A549 (cell line): ENCODE data around the gene ACTR6.

Experiments
- EP300 ChIP-seq, 2 experiments: fragments of >200 bp; sonication (Bioruptor Twin); formaldehyde crosslinking; IDR thresholded peaks; 2 replicates in 1 of 2; 3 replicates in 1 of 2; pipeline ENCODE4 v1.6.1; 2016 to 2017
- HDAC2 ChIP-seq: fragments of 200-600 bp; sonication (generic); IDR thresholded peaks from 2 replicates; pipeline ENCODE4 v1.6.1; 2016
- HOXA7 ChIP-seq: fragments of 250-450 bp; sonication (Bioruptor Pico); IDR thresholded peaks from 2 replicates; pipeline ENCODE4 v1.5.0; 2020; ENCODE audit warnings: mild to moderate bottlenecking, moderate library complexity
- HOXB5 ChIP-seq: fragments of 250-450 bp; sonication (Bioruptor Pico); IDR thresholded peaks from 2 replicates; pipeline ENCODE4 v1.5.0; 2020; ENCODE audit warnings: mild to moderate bottlenecking, moderate library complexity
- JUN ChIP-seq, 2 experiments: fragments of >200 bp; sonication (Bioruptor Twin); formaldehyde crosslinking; IDR thresholded peaks; 2 replicates in 1 of 2; 3 replicates in 1 of 2; pipeline ENCODE4 v1.6.1; 2016 to 2017
- KDM5A ChIP-seq: fragments of 200-600 bp; sonication (generic); IDR thresholded peaks from 2 replicates; pipeline ENCODE4 v1.6.1; 2016; ENCODE audit warnings: antibody characterized with exemption, mild to moderate bottlenecking
- MAFK ChIP-seq: fragments of 450-650 bp; IDR thresholded peaks from 2 replicates; pipeline ENCODE4 v1.6.1; 2014; ENCODE audit not compliant: partially characterized antibody
- MYC ChIP-seq: IDR thresholded peaks from 2 replicates; pipeline ENCODE4 v1.6.1; 2012; ENCODE audit warnings: mild to moderate bottlenecking, inconsistent platforms, low read length, improper control_type of control experiment, borderline replicate concordance
- NR3C1 ChIP-seq: fragments of >200 bp; sonication (Bioruptor Twin); formaldehyde crosslinking; IDR thresholded peaks from 3 replicates; pipeline ENCODE4 v1.6.1; 2017
- POLR2A ChIP-seq: IDR thresholded peaks from 2 replicates; pipeline ENCODE4 v1.6.1; 2012; ENCODE audit warnings: mild to moderate bottlenecking, low read length
- RAD21 ChIP-seq, 2 experiments: fragments of >200 bp in 1 of 2; sonication (Bioruptor Twin) in 1 of 2; formaldehyde crosslinking in 1 of 2; IDR thresholded peaks in 1 of 2; conservative IDR thresholded peaks in 1 of 2; 2 replicates in 1 of 2; 3 replicates in 1 of 2; pipeline ENCODE4 v1.6.1; 2012 to 2018; ENCODE audit warnings: inconsistent platforms in 1 of 2
- RCOR1 ChIP-seq: fragments of 150-350 bp; IDR thresholded peaks from 2 replicates; pipeline ENCODE4 v1.6.1; 2014; ENCODE audit warnings: antibody characterized with exemption, low read length, low read depth
- RNF2 ChIP-seq: fragments of 200-600 bp; sonication (generic); IDR thresholded peaks from 2 replicates; pipeline ENCODE4 v1.6.1; 2016; ENCODE audit warnings: low read depth, mild to moderate bottlenecking, antibody characterized with exemption, moderate library complexity, borderline replicate concordance
- TF ChIP-seq, protein P1 (sequence below): fragments of >200 bp; sonication (Bioruptor Twin); formaldehyde crosslinking; IDR thresholded peaks from 3 replicates; pipeline ENCODE4 v1.5.1; 2016

DNA sequence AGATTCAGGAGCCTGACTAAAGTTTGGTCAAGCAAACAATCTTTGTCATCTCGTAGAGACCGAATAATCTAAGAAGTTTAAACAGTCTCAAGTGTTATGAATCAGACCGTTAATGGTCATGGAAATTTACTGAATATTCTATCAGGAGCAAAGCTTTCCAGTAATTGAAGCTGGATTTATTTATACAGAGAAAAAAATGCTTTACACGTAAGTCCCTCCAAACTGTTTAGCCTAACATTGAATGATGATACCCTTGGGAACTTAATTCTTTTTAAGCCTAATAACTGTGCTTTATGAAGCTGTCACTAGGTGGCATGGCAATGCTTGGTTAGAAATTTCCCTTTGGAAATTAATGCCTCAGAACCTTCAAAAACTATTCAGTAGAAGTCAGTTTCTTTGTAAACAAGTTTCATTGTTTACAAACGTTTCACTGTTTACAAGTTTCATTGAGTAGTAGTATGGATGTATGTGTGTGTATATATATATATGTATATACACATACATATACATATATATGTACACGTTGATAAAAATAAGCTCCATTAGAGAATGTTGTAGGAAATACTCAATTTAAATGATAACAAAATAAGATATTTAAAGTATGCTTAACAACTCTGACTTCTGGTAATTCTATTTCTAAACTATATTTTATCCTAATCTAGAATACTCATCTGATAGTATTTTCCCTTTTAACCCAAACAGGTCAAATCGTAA, 34.1 kb downstream of the ACTR6 start:
- TF ChIP-seq HDAC2 (no peak), JUN (IDR thresholded peaks at IDR 0.05) (no peak), EP300 (IDR thresholded peaks at IDR 0.05) (no peak), RCOR1 (no peak), POLR2A (no peak), NR3C1 (no peak), MAFK (no peak), KDM5A (no peak), RAD21 (conservative IDR thresholded peaks at IDR 0.05 in 1 of 2, IDR thresholded peaks at IDR 0.05 in 1 of 2) (peak; percentile 82 to 92), RNF2 (no peak), MYC (no peak), HOXB5 (CRISPR knock-in tag) (no peak), HOXA7 (CRISPR knock-in tag) (no peak)
- TF ChIP-seq, protein P1, sequence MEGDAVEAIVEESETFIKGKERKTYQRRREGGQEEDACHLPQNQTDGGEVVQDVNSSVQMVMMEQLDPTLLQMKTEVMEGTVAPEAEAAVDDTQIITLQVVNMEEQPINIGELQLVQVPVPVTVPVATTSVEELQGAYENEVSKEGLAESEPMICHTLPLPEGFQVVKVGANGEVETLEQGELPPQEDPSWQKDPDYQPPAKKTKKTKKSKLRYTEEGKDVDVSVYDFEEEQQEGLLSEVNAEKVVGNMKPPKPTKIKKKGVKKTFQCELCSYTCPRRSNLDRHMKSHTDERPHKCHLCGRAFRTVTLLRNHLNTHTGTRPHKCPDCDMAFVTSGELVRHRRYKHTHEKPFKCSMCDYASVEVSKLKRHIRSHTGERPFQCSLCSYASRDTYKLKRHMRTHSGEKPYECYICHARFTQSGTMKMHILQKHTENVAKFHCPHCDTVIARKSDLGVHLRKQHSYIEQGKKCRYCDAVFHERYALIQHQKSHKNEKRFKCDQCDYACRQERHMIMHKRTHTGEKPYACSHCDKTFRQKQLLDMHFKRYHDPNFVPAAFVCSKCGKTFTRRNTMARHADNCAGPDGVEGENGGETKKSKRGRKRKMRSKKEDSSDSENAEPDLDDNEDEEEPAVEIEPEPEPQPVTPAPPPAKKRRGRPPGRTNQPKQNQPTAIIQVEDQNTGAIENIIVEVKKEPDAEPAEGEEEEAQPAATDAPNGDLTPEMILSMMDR = peak; percentile 85
